Measurements from ENCODE around the gene DMAP1. TPM values are rescaled to one million over a fixed set of nuclear protein-coding genes. Genes with fewer than 3 reads are reported as not detected.
"Not testable (repeated sequence)": the region's sequence is repeated elsewhere in the genome, so short reads cannot be mapped to it uniquely, and the experiment has no call there.

DMAP1 gene
- polyA plus RNA-seq (ENCODE audit: insufficient read length) = 77.4 TPM
- long read RNA-seq, donor 1, full-length matches to known transcripts = 17 of 125 reads
- long read RNA-seq, donor 1, partial matches to known transcripts = 108 of 125 reads
- long read RNA-seq, donor 1, other reads (novel, unspliced or antisense) = 0 of 125 reads
- long read RNA-seq, donor 2, full-length matches to known transcripts = 11 of 74 reads
- long read RNA-seq, donor 2, partial matches to known transcripts = 63 of 74 reads
- long read RNA-seq, donor 2, other reads (novel, unspliced or antisense) = 0 of 74 reads
- long read RNA-seq, donor 3, partial matches to known transcripts = 75 of 90 reads
- long read RNA-seq, donor 3, other reads (novel, unspliced or antisense) = 9 of 90 reads
- long read RNA-seq, donor 4, partial matches to known transcripts = 58 of 58 reads
- long read RNA-seq, donor 4, other reads (novel, unspliced or antisense) = 0 of 58 reads
- long read RNA-seq, donor 5, full-length matches to known transcripts = 23 of 182 reads
- long read RNA-seq, donor 5, partial matches to known transcripts = 154 of 182 reads
- long read RNA-seq, donor 5, other reads (novel, unspliced or antisense) = 5 of 182 reads
- long read RNA-seq, donor 6, full-length matches to known transcripts = 11 of 109 reads
- long read RNA-seq, donor 6, partial matches to known transcripts = 85 of 109 reads
- long read RNA-seq, donor 6, other reads (novel, unspliced or antisense) = 13 of 109 reads
- long read RNA-seq, donor 7, full-length matches to known transcripts = 16 of 122 reads
- long read RNA-seq, donor 7, partial matches to known transcripts = 99 of 122 reads
- long read RNA-seq, donor 7, other reads (novel, unspliced or antisense) = 7 of 122 reads
- long read RNA-seq, donor 8, full-length matches to known transcripts = 9 of 32 reads
- long read RNA-seq, donor 8, partial matches to known transcripts = 16 of 32 reads
- long read RNA-seq, donor 8, other reads (novel, unspliced or antisense) = 7 of 32 reads

DNA sequence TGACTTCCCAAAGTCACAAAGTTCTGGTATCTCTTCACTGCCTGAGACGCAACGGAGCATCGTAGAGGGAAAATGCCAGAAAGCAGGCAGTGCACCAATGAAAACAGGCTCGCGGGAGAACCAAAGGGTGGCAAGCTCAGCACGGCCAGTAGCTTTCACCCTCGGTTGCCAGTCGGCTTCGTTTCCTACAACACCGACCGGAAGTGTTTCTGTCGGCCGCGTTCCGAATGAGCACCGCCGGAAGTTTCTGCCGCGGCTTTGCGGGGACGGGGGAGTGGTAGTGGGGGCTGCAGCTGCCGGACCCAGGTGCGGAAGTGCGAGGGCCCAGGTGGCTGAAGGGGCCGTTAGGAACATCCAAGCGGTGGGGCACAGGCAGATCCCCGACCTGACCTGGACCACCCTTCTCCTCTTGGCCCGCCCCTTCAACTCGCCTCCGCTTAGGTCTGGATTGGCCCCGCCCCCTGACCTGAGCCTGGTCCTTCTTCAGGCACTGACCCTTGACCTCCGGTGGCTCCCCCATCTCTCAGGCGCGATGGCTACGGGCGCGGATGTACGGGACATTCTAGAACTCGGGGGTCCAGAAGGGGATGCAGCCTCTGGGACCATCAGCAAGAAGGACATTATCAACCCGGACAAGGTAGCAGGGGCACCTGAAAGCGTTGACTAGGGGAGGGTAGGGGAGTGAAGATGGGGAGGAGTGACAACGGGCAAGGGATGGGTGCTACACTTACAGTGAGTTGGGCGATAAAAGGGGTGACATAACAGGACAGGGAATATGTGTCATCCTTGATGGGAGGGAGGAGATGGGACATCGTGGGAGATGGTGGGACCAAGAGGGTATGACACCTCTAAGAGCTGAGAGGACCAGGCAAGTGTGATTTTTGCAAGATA is at the start of gene DMAP1:
Gene DMAP1, plus strand, starts transcription at position 250 of the 891 bp plus-strand sequence. Its CDS starts 283 bp downstream, at position 533.
- peak; percentile 79 for DNase-seq

DNA sequence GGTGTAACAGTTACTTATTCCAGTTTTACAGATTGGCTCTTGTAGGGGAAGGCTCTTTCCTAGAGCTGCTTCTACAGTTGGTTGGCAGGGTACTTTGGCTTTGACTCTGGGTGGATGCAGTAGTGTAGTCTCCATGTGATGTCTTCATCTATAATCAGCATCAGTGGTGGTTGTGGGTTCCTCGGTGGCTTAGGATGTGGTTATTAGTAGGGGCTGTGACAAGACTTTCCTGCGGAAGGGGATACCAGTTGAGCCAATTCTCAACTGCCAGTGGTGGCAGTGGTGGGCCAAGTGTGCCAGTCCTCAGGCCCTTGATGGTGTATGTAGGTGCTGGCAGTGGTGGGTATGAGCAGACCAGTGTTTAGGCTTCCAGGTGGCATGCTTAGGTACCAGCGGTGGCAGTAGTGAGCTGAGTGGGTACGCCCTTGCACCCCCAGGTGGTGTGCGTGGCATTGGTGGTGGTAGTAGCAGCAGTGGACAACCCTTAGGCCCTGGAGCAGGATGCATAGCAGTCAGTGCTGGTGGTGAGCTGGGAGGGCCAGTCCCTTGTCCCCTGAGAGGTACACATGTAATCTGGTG is 44.7 kb upstream of the DMAP1 start:
- DNase-seq = no peak

- no peak for DNase-seq
These were observed 42.9 kb upstream of the DMAP1 start for GRCh38 chr1:44170281-44170823.

- no peak for DNase-seq
These were observed 38.6 kb upstream of the DMAP1 start for GRCh38 chr1:44174630-44175029.

- no peak for DNase-seq
These were observed 12.9 kb upstream of the DMAP1 start for GRCh38 chr1:44200336-44200735.

DNA sequence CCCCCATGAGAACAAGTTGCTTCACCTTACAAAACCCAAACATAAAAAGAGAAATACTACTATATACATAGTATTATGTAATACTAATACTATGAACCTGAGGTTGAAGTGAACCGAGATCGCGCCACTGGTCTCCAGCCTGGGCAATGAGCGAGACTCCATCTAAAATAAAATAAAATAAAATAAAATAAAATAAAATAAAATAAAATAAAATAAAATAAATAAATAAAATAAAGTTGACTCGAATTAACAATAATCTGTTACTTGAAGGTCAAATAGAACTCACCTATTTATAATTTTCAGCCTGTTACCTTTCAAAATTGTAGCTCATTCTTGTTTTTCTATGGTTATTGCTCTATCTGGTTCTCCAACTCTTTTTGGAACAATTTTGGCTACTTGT is 6.7 kb upstream of the DMAP1 start:
- DNase-seq = not testable (repeated sequence)

DNA sequence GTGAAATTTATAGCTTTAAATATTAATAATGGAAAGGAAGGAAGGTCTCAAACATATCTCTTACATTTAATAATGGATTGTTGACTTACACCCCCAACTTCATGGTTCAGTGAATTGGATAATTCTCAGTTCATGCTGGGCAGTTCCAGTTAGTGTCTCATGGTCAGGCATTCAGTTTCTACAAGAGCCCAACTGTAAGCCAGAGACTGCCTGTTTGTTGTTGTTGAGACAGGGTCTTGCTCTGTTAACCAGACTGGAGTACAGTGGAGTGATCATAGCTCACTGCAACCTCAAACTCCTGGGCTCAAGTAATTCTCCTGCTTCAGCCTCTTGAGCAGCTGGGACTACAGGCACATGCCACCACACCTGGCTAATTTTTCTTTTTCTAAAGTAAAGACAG is 5.0 kb upstream of the DMAP1 start:
- DNase-seq = no peak

DNA sequence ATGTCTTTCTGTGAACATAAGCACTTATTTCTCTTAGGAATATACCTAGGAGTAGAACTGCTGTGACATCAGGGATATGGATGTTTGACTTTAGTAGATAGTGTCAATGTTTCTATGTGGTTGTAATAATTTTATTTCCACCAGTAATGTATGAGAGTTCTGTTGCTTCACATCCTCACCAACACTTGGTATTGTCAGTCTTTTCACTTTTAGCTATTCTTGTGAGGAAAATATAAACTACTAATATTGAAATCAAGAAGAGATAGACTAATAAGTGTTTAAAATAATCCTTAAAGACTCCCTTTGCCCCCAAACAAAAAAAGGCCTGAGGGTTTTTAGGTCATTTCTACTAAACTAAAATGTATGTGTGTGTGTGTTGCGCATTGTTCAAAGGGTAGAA is 2.7 kb upstream of the DMAP1 start:
- no peak for DNase-seq

DNA sequence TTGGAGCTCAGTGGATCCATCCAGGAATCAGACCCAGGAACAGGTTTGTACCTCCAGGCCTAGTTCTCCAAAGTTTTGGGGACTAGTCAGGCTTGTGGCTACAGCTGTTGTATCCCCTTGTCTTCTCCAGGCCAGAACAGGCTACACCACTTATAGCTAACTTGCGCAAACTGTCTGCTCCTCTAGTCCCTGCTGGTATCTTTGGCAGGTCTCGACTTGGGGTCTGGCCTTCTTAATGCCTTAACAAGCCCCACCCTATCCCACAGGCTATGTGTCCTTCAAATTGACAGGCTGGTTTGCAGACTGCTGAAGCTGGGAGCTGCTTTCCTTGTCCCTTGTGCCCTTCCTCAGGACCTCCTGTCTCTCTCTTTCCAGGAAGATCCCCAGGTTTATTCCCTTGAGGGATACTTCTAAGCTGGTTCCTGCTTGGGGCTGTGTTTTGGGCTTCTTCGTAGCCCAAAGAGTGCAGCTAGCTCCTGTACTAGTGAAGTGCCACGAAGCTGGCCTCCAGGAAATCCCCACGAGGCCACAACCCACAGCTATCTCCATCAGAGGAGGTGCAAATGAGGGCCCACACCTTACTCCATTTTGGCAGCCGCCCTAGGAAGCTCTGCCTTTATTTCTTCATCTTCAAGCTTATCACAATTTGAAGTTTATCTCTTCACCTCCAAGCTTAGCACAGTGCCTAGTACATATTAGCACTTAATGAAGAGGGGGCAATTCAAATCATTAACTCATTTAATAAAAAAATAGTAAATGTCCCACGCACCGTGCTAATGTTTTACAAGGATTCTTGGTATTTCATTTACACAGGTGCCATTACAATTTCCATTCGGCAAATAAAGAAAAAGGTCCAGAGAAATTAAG is 683 bp upstream of the DMAP1 start:
- DNase-seq = no peak

DNA sequence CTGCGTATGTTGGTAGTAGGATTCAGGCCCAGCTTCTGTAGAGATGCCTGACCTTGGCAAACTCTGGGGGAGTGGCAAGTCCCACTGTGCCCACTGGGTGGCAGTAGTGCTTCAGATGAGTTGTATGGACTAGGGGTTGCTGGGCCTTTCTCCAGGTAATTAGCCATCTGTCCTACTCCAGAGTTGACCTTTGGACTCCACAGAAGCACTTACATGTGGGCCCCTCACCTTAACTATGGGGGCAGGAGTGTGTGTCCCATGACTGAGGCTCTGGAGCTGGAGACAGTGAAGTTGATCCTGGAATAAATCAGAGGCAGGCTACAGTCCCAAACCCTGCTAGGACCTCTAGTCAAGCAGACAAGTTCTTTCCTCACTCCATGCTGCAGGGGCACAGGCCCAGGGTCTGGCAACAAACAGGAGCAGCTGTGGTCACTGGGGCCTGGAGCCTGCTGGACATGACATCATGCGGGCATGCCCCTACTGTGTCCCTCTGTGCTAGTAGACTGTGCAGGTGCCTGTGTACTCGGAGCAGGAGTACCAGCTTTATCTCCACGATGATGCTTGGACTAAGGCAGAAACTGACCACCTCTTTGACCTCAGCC is 4.6 kb downstream of the DMAP1 start:
- DNase-seq = peak; percentile 79

DNA sequence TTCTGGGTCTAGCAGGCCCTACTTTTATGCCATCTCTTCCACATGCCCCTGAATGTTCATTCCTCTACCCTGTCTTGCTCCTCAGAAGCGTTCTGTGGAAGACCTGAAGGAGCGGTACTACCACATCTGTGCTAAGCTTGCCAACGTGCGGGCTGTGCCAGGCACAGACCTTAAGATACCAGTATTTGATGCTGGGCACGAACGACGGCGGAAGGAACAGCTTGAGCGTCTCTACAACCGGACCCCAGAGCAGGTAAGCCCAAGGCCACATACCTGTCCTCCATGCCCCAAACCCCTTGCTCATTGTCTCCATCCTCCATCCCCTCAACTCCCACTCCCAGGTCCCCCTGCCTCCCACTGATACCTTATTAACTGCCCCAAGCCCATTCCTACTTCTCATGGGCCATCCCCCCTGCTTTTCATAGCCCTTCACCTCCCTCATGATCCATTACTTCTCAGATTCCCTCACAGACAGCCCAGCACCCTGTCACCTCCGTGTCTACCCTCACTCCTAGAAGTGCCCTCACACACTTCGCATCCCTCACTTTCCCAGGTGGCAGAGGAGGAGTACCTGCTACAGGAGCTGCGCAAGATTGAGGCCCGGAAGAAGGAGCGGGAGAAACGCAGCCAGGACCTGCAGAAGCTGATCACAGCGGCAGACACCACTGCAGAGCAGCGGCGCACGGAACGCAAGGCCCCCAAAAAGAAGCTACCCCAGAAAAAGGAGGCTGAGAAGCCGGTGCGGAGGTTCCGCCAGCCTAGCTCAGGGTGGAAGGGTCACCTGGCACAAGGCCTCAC is 5.4 kb downstream of the DMAP1 start:
- no peak for DNase-seq

DNA sequence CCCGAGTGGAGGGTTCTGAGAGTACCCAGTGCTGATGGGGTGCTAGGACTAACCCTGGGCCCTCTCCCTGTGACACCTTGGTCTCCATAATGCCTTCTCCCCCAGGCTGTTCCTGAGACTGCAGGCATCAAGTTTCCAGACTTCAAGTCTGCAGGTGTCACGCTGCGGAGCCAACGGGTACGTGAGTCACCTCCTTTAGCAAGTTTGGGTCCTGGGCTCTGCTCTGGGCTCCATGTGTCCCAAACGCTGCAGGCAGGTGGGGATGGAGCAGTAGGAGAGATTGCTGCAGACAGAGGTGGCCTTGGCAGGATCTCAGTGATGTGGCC is 6.0 kb downstream of the DMAP1 start:
- no peak for DNase-seq

DNA sequence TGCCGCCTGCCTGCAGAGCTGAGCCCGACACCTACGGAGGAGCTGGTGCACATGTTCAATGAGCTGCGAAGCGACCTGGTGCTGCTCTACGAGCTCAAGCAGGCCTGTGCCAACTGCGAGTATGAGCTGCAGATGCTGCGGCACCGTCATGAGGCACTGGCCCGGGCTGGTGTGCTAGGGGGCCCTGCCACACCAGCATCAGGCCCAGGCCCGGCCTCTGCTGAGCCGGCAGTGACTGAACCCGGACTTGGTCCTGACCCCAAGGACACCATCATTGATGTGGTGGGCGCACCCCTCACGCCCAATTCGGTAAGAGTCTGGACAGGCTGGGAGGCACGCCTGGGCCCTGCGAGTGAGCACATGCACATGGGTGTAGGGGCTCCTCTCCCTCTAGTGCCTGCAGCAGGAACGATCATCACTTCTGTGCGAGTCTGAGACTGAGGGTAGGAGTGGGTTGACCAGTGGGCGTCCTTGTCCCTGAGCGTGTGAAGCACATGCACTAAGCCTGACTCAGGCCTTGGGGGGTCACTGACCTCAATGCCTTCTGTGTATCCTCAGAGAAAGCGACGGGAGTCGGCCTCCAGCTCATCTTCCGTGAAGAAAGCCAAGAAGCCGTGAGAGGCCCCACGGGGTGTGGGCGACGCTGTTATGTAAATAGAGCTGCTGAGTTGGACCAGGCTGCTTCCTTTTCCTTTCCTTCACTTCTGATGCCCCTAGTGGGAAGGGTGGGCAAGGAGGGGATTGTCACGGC is 6.9 kb downstream of the DMAP1 start:
- DNase-seq = no peak

DNA sequence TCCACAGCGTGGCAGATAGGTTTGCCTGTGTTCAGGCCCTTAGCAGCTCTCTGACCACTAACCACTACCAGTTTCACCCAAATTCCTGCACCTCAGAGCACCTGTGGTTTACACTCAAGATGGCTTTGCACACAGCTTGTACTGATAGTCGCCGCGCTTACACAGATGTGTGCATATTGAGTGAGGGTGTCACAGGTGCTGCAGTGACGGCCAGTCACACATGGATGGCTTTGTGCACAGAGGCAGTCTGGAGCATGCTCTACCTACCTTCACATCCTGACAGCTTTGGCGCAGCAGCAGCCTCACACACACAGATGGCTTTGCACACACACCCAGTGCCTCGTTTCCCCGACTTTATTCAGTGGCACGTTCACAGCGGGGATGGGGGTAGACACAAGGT is 7.5 kb downstream of the DMAP1 start:
- no peak for DNase-seq

DNA sequence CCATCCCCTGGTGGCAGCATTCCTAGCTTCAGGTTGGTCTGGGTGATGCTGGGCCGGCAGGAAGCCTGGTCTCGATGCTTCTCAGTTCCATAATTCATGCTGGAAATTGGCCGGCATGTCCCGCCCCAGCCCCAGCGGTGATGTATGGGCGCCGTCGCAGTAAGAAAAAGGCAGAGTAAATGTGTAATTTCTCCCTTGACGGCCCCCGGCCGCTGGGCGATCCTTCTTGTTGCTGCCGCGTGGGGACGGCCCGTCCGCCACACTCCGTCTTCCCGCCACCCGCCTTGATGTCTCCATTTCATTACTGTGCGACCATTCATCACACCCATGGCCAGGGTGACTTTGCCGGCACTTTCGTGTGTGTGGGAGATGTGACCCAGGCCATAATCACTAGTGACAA is 8.5 kb downstream of the DMAP1 start:
- no peak for DNase-seq

DNA sequence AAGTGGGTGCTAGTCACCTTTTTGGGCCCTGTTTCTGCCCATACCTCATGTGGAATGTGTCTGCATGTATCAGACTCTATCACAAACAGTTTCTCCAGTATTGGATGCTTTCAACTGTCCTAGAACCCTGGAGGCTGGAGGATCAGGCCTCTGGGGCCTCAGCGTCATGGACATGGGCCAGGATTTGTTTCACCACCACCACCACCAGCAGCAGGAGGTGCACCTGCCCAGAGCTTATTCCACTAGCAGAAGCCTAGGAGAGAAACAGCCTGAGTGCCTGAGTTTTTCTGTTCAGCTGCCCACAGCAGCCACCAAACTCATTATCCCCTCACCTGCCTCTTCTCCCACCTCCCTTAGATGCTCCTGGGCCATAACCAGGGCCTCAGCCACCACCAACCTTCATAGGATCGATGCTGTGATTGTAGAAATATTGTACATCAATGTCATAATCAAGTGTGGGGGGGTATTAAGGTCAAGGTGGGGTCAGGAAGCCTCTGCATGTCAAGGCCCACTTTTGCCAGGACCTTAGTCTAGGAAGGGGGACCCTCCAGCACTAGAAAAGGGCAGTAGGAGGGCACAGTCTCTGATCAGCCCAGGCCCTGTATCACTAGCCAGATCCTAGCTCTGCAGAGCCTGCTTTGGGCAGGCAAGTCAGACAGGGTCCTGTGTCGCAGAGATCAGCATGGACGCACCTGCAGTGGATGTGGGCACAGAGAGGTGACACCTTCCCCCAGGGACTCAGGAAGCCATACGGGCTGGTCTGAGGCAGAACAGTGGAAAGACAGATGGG is 9.3 kb downstream of the DMAP1 start:
- no peak for DNase-seq

DNA sequence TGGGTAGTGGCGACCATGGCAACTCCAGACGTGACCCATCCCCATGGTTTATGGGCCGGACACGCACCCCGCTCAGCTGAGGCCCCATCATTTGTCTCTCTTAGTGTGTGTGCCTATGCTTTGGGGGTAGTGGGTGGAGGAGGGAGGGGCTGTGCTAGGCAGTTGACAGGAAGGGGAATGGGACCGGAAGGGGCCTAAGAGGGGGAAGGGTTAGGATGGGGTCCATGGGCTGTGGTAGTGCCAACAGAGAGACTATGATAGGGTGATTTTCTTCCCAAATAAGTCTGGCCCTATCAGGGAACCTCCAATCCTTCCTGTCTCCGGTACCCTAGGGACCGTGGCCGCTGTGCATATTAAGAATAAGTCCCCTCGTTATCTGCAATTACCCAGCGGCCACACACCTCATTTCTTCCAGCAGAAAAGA is 9.9 kb downstream of the DMAP1 start:
- DNase-seq = no peak
